Muscle of leg (tissue), 11 donors: ENCODE results near the gene PDGFC. TPM values are rescaled to one million over a fixed set of nuclear protein-coding genes. Genes with fewer than 3 reads are reported as not detected.
A peak's percentile ranks its signal among the peaks of the same experiment; 100 is the strongest.

Experiments used
- DNase-seq: peaks from one replicate; pipeline ENCODE4 v3.0.0; 2013
- H3K27ac ChIP-seq: one replicate; pipeline ENCODE4 v1.5.1; 2013; ENCODE audit warnings: mild to moderate bottlenecking, low read length, control low read depth
- H3K27me3 ChIP-seq: one replicate; pipeline ENCODE4 v1.6.1; 2013; ENCODE audit warnings: low read length; ENCODE audit not compliant: control insufficient read depth, insufficient read depth
- H3K36me3 ChIP-seq: one replicate; pipeline ENCODE4 v1.6.1; 2013; ENCODE audit warnings: low read length; ENCODE audit not compliant: control insufficient read depth, insufficient read depth
- H3K4me1 ChIP-seq: one replicate; pipeline ENCODE4 v1.6.1; 2013; ENCODE audit warnings: low read length; ENCODE audit not compliant: control insufficient read depth, insufficient read depth
- H3K4me3 ChIP-seq: one replicate; pipeline ENCODE4 v1.5.1; 2013; ENCODE audit warnings: low read length, control low read depth
- H3K9me3 ChIP-seq: replicated peaks from 2 replicates; pipeline ENCODE4 v1.6.1; 2013; ENCODE audit warnings: low read depth, low read length; ENCODE audit not compliant: control insufficient read depth
- WGBS: methylation state at CpG from one replicate; pipeline ENCODE4 v1.1.5; 2013; ENCODE audit warnings: missing lambda C conversion rate; ENCODE audit not compliant: insufficient coverage; 5-methylcytosine and 5-hydroxymethylcytosine counted together
- polyA plus RNA-seq, 8 donors: library from polyadenylated mRNA; unstranded; fragments of 120-200 nt; gene quantifications; one replicate each; pipeline versions ENCODE4 v1.2.1 to v1.2.3, GENCODE V29; 2013; ENCODE audit warnings: inconsistent platforms in 1 of 8, low replicate concordance in 1 of 8; ENCODE audit not compliant: insufficient read length in 8 of 8, insufficient read depth in 1 of 8
- total RNA-seq: library from RNA; stranded (reverse); fragments of 120-200 nt; gene quantifications from one replicate; pipeline ENCODE4 v1.2.4, GENCODE V29; 2013

Gene PDGFC
- total and polyA plus RNA-seq, 9 donors = 27.7 to 50.9 (median 34.6) TPM

- Histone ChIP-seq H3K27ac (no peak overlapping the region), H3K36me3 (no peaks in the 10 kb centered on the region), H3K27me3 (no peaks in the 10 kb centered on the region), H3K4me1 (no peaks in the 10 kb centered on the region), H3K9me3 (no peaks in the 10 kb centered on the region), H3K4me3 (no peak overlapping the region)
- WGBS = no CpG with 5 or more reads among the region's 1 CpG
- no peak for DNase-seq
Observed at GRCh38 chr4:156798438-156798837, 173.2 kb downstream of the PDGFC start.

- no peaks in the 10 kb centered on the region for H3K27me3 ChIP-seq
- H3K27ac ChIP-seq = no peak overlapping the region
- no peaks in the 10 kb centered on the region for H3K4me1 ChIP-seq
- H3K4me3 ChIP-seq = no peak overlapping the region
- H3K36me3 ChIP-seq = no peaks in the 10 kb centered on the region
- H3K9me3 ChIP-seq = no peaks in the 10 kb centered on the region
- WGBS = no CpG with 5 or more reads among the region's 5 CpGs
- DNase-seq = no peak
Observed at GRCh38 chr4:156797206-156797605, 174.4 kb downstream of the PDGFC start.

- no peak overlapping the region for H3K4me3 ChIP-seq
- no peak for DNase-seq
- no peaks in the 10 kb centered on the region for H3K36me3 ChIP-seq
- H3K27me3 ChIP-seq = no peaks in the 10 kb centered on the region
- H3K4me1 ChIP-seq = peaks cover 3% of the 10 kb centered on the region
- no CpG with 5 or more reads among the region's 2 CpGs for WGBS
- H3K27ac ChIP-seq = no peak overlapping the region
- no peaks in the 10 kb centered on the region for H3K9me3 ChIP-seq
Observed at GRCh38 chr4:156795727-156796126, 175.9 kb downstream of the PDGFC start.

GRCh38 chr4:156794863-156795262 lies 176.7 kb downstream of the PDGFC start:
- H3K27ac ChIP-seq = no peak overlapping the region
- peaks cover 3% of the 10 kb centered on the region for H3K4me1 ChIP-seq
- no peaks in the 10 kb centered on the region for H3K9me3 ChIP-seq
- H3K36me3 ChIP-seq = no peaks in the 10 kb centered on the region
- H3K4me3 ChIP-seq = no peak overlapping the region
- 90% methylated on average over 3 of the region's 4 CpGs for WGBS
- no peaks in the 10 kb centered on the region for H3K27me3 ChIP-seq
- DNase-seq = no peak

GRCh38 chr4:156792462-156793085 lies 179.0 kb downstream of the PDGFC start:
- Histone ChIP-seq H3K4me1 (peaks cover 3% of the 10 kb centered on the region), H3K36me3 (no peaks in the 10 kb centered on the region), H3K9me3 (no peaks in the 10 kb centered on the region), H3K27ac (no peak overlapping the region), H3K27me3 (no peaks in the 10 kb centered on the region), H3K4me3 (no peak overlapping the region)
- 100% methylated on average over 1 of the region's 2 CpGs for WGBS
- no peak for DNase-seq

GRCh38 chr4:156790866-156791265 lies 180.7 kb downstream of the PDGFC start:
- Histone ChIP-seq H3K27ac (no peak overlapping the region), H3K27me3 (no peaks in the 10 kb centered on the region), H3K4me3 (no peak overlapping the region), H3K9me3 (no peaks in the 10 kb centered on the region), H3K36me3 (no peaks in the 10 kb centered on the region), H3K4me1 (peaks cover 5% of the 10 kb centered on the region)
- peak; percentile 55 for DNase-seq
- WGBS = 38% methylated on average over 1 of the region's 1 CpG

GRCh38 chr4:156788782-156789181 lies 182.8 kb downstream of the PDGFC start:
- Histone ChIP-seq H3K9me3 (no peaks in the 10 kb centered on the region), H3K36me3 (no peaks in the 10 kb centered on the region), H3K4me3 (no peak overlapping the region), H3K4me1 (peaks cover 5% of the 10 kb centered on the region), H3K27ac (no peak overlapping the region), H3K27me3 (no peaks in the 10 kb centered on the region)
- DNase-seq = no peak

- Histone ChIP-seq H3K27ac (no peak overlapping the region), H3K4me1 (peaks cover 5% of the 10 kb centered on the region), H3K27me3 (no peaks in the 10 kb centered on the region), H3K9me3 (no peaks in the 10 kb centered on the region), H3K36me3 (no peaks in the 10 kb centered on the region), H3K4me3 (no peak overlapping the region)
- no peak for DNase-seq
Observed at GRCh38 chr4:156786713-156787112, 184.9 kb downstream of the PDGFC start.

GRCh38 chr4:156784970-156785369 lies 186.6 kb downstream of the PDGFC start:
- Histone ChIP-seq H3K27me3 (no peaks in the 10 kb centered on the region), H3K36me3 (no peaks in the 10 kb centered on the region), H3K4me1 (peaks cover 2% of the 10 kb centered on the region), H3K9me3 (no peaks in the 10 kb centered on the region), H3K27ac (no peak overlapping the region), H3K4me3 (no peak overlapping the region)
- WGBS = 100% methylated on average over 1 of the region's 3 CpGs
- no peak for DNase-seq

- Histone ChIP-seq H3K4me3 (no peak overlapping the region), H3K27ac (no peak overlapping the region), H3K9me3 (no peaks in the 10 kb centered on the region), H3K36me3 (no peaks in the 10 kb centered on the region), H3K4me1 (peaks cover 3% of the 10 kb centered on the region), H3K27me3 (no peaks in the 10 kb centered on the region)
- WGBS = 100% methylated on average over 1 of the region's 2 CpGs
- no peak for DNase-seq
Observed at GRCh38 chr4:156783966-156784365, 187.6 kb downstream of the PDGFC start.

GRCh38 chr4:156782491-156782890 lies 189.1 kb downstream of the PDGFC start:
- Histone ChIP-seq H3K9me3 (no peaks in the 10 kb centered on the region), H3K4me3 (no peak overlapping the region), H3K4me1 (peaks cover 4% of the 10 kb centered on the region), H3K27me3 (no peaks in the 10 kb centered on the region), H3K36me3 (no peaks in the 10 kb centered on the region), H3K27ac (no peak overlapping the region)
- no CpG with 5 or more reads among the region's 5 CpGs for WGBS
- no peak for DNase-seq
